Airway epithelial cell (primary cell): Measurements from ENCODE around the gene STH. TPM values are rescaled to one million over a fixed set of nuclear protein-coding genes. Genes with fewer than 3 reads are reported as not detected.

Experiments
- total RNA-seq: library from RNA; depleted of rRNA; stranded (reverse); fragments of >200 nt; gene quantifications from 2 replicates; pipeline ENCODE4 v1.2.3, GENCODE V29; 2015

The STH gene, protein sequence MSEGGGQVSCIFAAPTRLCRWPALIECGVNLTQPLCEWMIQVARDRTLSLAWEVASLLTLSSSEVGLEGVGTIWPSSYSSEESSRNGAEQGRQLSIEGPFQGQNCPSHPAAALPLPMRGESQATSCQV
- total RNA-seq = not detected in 2 replicates

DNA sequence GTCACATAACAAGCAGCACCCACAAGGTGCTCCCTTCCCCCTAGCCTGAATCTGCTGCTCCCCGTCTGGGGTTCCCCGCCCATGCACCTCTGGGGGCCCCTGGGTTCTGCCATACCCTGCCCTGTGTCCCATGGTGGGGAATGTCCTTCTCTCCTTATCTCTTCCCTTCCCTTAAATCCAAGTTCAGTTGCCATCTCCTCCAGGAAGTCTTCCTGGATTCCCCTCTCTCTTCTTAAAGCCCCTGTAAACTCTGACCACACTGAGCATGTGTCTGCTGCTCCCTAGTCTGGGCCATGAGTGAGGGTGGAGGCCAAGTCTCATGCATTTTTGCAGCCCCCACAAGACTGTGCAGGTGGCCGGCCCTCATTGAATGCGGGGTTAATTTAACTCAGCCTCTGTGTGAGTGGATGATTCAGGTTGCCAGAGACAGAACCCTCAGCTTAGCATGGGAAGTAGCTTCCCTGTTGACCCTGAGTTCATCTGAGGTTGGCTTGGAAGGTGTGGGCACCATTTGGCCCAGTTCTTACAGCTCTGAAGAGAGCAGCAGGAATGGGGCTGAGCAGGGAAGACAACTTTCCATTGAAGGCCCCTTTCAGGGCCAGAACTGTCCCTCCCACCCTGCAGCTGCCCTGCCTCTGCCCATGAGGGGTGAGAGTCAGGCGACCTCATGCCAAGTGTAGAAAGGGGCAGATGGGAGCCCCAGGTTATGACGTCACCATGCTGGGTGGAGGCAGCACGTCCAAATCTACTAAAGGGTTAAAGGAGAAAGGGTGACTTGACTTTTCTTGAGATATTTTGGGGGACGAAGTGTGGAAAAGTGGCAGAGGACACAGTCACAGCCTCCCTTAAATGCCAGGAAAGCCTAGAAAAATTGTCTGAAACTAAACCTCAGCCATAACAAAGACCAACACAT is at the start of gene STH:
Gene STH, plus strand, starts transcription at position 264 of the 913 bp plus-strand sequence. Its CDS starts 30 bp downstream, at position 294.

Other genes with a start within 250 kb of the STH start
- gene CRHR1, start 214.9 kb upstream of the STH start, total RNA-seq = not detected in 2 replicates
- not detected in 2 replicates for gene SPPL2C, start 154.4 kb upstream of the STH start, total RNA-seq
- 0.14 and 0.51 TPM in 2 replicates for gene MAPT, start 104.7 kb upstream of the STH start, total RNA-seq
- gene KANSL1, start 194.2 kb downstream of the STH start, total RNA-seq = 22.8 and 23.6 TPM in 2 replicates